Measurements from ENCODE around the gene VCX2. TPM values are rescaled to one million over a fixed set of nuclear protein-coding genes. Genes with fewer than 3 reads are reported as not detected.

The VCX2 gene
- total RNA-seq, 1 donor from 2014 or later: not detected

GRCh38 chrX:8192276-8192675, 21.2 kb upstream of the VCX2 start:
- Histone ChIP-seq H3K27me3 (ENCODE audit: low read depth) (no peaks in the 10 kb centered on the region), H3K9me3 (no peaks in the 10 kb centered on the region), H3K27ac (no peak overlapping the region), H3K4me3 (no peak overlapping the region), H3K4me1 (no peaks in the 10 kb centered on the region), H3K36me3 (no peaks in the 10 kb centered on the region)
- no peak for TF ChIP-seq CTCF (IDR thresholded peaks at IDR 0.05)
- DNase-seq (no peak), ATAC-seq (no peak)
- intact Hi-C loops (cut with DNase I): no loop called here

- no peak overlapping the region for H3K27ac ChIP-seq
- H3K4me3 ChIP-seq: no peak overlapping the region
- intact Hi-C loops (cut with DNase I): no loop called here
- H3K9me3 ChIP-seq: no peaks in the 10 kb centered on the region
- peak; percentile 46 for DNase-seq
- ATAC-seq: peak; percentile 87 to 95
- TF ChIP-seq CTCF (IDR thresholded peaks at IDR 0.05): no peak
- H3K36me3 ChIP-seq: no peaks in the 10 kb centered on the region
- H3K4me1 ChIP-seq: no peaks in the 10 kb centered on the region
- H3K27me3 ChIP-seq (ENCODE audit: low read depth): no peaks in the 10 kb centered on the region
Observed at GRCh38 chrX:8191022-8191421, 20.0 kb upstream of the VCX2 start.

GRCh38 chrX:8190341-8190830, 19.3 kb upstream of the VCX2 start:
- no peaks in the 10 kb centered on the region for H3K36me3 ChIP-seq
- DNase-seq: no peak
- H3K27ac ChIP-seq: no peak overlapping the region
- ATAC-seq: no peak
- no peaks in the 10 kb centered on the region for H3K9me3 ChIP-seq
- TF ChIP-seq CTCF (IDR thresholded peaks at IDR 0.05): no peak
- H3K4me3 ChIP-seq: no peak overlapping the region
- no peaks in the 10 kb centered on the region for H3K4me1 ChIP-seq
- no peaks in the 10 kb centered on the region for H3K27me3 ChIP-seq (ENCODE audit: low read depth)
- intact Hi-C loops (cut with DNase I): no loop called here

- TF ChIP-seq CTCF (IDR thresholded peaks at IDR 0.05): no peak
- H3K27ac ChIP-seq: no peak overlapping the region
- no peaks in the 10 kb centered on the region for H3K9me3 ChIP-seq
- no peaks in the 10 kb centered on the region for H3K4me1 ChIP-seq
- no peak overlapping the region for H3K4me3 ChIP-seq
- ATAC-seq (no peak), DNase-seq (no peak)
- intact Hi-C loops (cut with DNase I): no loop called here
- no peaks in the 10 kb centered on the region for H3K27me3 ChIP-seq (ENCODE audit: low read depth)
- no peaks in the 10 kb centered on the region for H3K36me3 ChIP-seq
Observed at GRCh38 chrX:8189096-8189830, 18.2 kb upstream of the VCX2 start.

GRCh38 chrX:8183346-8183745, 12.3 kb upstream of the VCX2 start:
- no peaks in the 10 kb centered on the region for H3K36me3 ChIP-seq
- ATAC-seq (no peak), DNase-seq (no peak)
- no peak for TF ChIP-seq CTCF (IDR thresholded peaks at IDR 0.05)
- intact Hi-C loops (cut with DNase I): no loop called here
- H3K27me3 ChIP-seq (ENCODE audit: low read depth): no peaks in the 10 kb centered on the region
- H3K9me3 ChIP-seq: no peaks in the 10 kb centered on the region
- H3K4me3 ChIP-seq: no peak overlapping the region
- no peaks in the 10 kb centered on the region for H3K4me1 ChIP-seq
- H3K27ac ChIP-seq: no peak overlapping the region

Measured in lower lobe of right lung (tissue), 2 donors.